ENCODE data around the gene RAB9A.

RAB9A gene

GRCh38 chrX:13659063-13659462 lies 29.9 kb upstream of the RAB9A start (continued):
- TF ChIP-seq POU6F1 (CRISPR knock-in tag; IDR thresholded peaks at IDR 0.05; ENCODE audit: borderline replicate concordance, low read depth): no peak

- no peak for TF ChIP-seq TCF4 (CRISPR knock-in tag; IDR thresholded peaks at IDR 0.05; ENCODE audit: borderline replicate concordance)
- no peak for TF ChIP-seq ZC3H10 (CRISPR knock-in tag; IDR thresholded peaks at IDR 0.05)
- TF ChIP-seq ESRRG (CRISPR knock-in tag; IDR thresholded peaks at IDR 0.05): no peak
- TF ChIP-seq TOX (CRISPR knock-in tag; IDR thresholded peaks at IDR 0.05; ENCODE audit: borderline replicate concordance): no peak
- TF ChIP-seq TSHZ2 (CRISPR knock-in tag; IDR thresholded peaks at IDR 0.05): no peak
- no peak for TF ChIP-seq OSR1 (CRISPR knock-in tag; IDR thresholded peaks at IDR 0.05)
- no peak for TF ChIP-seq ZFP30 (CRISPR knock-in tag; IDR thresholded peaks at IDR 0.05)
- TF ChIP-seq CSDC2 (CRISPR knock-in tag; IDR thresholded peaks at IDR 0.05): no peak
- TF ChIP-seq ISL1 (CRISPR knock-in tag; IDR thresholded peaks at IDR 0.05): no peak
- TF ChIP-seq ZFP3 (CRISPR knock-in tag; IDR thresholded peaks at IDR 0.05): no peak
- TF ChIP-seq GLIS3 (CRISPR knock-in tag; IDR thresholded peaks at IDR 0.05): no peak
- TF ChIP-seq SNAI2 (CRISPR knock-in tag; IDR thresholded peaks at IDR 0.05): no peak
- no peak for TF ChIP-seq ZNF70 (CRISPR knock-in tag; IDR thresholded peaks at IDR 0.05)
- TF ChIP-seq PPARA (CRISPR knock-in tag; IDR thresholded peaks at IDR 0.05; ENCODE audit: borderline replicate concordance): no peak
- no peak for ATAC-seq
These were observed 27.1 kb upstream of the RAB9A start for GRCh38 chrX:13661735-13662288.

GRCh38 chrX:13662355-13662791 lies 26.6 kb upstream of the RAB9A start:
- no peak; the same call in 2 of the 3 replicates for ATAC-seq
- TF ChIP-seq ZFP3 (CRISPR knock-in tag; IDR thresholded peaks at IDR 0.05): no peak
- no peak for TF ChIP-seq POU6F1 (CRISPR knock-in tag; IDR thresholded peaks at IDR 0.05; ENCODE audit: borderline replicate concordance, low read depth)
- TF ChIP-seq TOX (CRISPR knock-in tag; IDR thresholded peaks at IDR 0.05; ENCODE audit: borderline replicate concordance): no peak
- no peak for TF ChIP-seq ZNF8 (CRISPR knock-in tag; IDR thresholded peaks at IDR 0.05)
- TF ChIP-seq BACH2 (CRISPR knock-in tag; IDR thresholded peaks at IDR 0.05; ENCODE audit: borderline replicate concordance): no peak
- TF ChIP-seq TCF4 (CRISPR knock-in tag; IDR thresholded peaks at IDR 0.05; ENCODE audit: borderline replicate concordance): no peak
- TF ChIP-seq ZC3H10 (CRISPR knock-in tag; IDR thresholded peaks at IDR 0.05): no peak
- no peak for TF ChIP-seq TSHZ2 (CRISPR knock-in tag; IDR thresholded peaks at IDR 0.05)
- no peak for TF ChIP-seq ISL1 (CRISPR knock-in tag; IDR thresholded peaks at IDR 0.05)
- TF ChIP-seq ZNF565 (CRISPR knock-in tag; conservative IDR thresholded peaks at IDR 0.05; ENCODE audit: low read depth): no peak
- no peak for TF ChIP-seq GLIS3 (CRISPR knock-in tag; IDR thresholded peaks at IDR 0.05)

- no peak for ATAC-seq
- TF ChIP-seq ZNF565 (CRISPR knock-in tag; conservative IDR thresholded peaks at IDR 0.05; ENCODE audit: low read depth) (no peak), PATZ1 (CRISPR knock-in tag; IDR thresholded peaks at IDR 0.05; ENCODE audit: borderline replicate concordance) (no peak), PPARA (CRISPR knock-in tag; IDR thresholded peaks at IDR 0.05; ENCODE audit: borderline replicate concordance) (no peak), ISL1 (CRISPR knock-in tag; IDR thresholded peaks at IDR 0.05) (no peak), OSR1 (CRISPR knock-in tag; IDR thresholded peaks at IDR 0.05) (no peak), ZFP30 (CRISPR knock-in tag; IDR thresholded peaks at IDR 0.05) (no peak), CSDC2 (CRISPR knock-in tag; IDR thresholded peaks at IDR 0.05) (no peak), ZC3H10 (CRISPR knock-in tag; IDR thresholded peaks at IDR 0.05) (no peak), ZFP3 (CRISPR knock-in tag; IDR thresholded peaks at IDR 0.05) (no peak), ESRRG (CRISPR knock-in tag; IDR thresholded peaks at IDR 0.05) (no peak), ZNF70 (CRISPR knock-in tag; IDR thresholded peaks at IDR 0.05) (no peak), ZNF8 (CRISPR knock-in tag; IDR thresholded peaks at IDR 0.05) (no peak)
These were observed 24.9 kb upstream of the RAB9A start for GRCh38 chrX:13664020-13664419.

Data from SK-N-SH treated with all-trans-retinoic acid at 6 μM for 48 hours (cell line).